Measurements from ENCODE around the gene MPP2.

- TF ChIP-seq CTCF (IDR thresholded peaks at IDR 0.05; ENCODE audit: low read depth, low read length, poor library complexity, severe bottlenecking) (peak; percentile 25), EZH2phosphoT487 (IDR thresholded peaks at IDR 0.05; ENCODE audit: borderline replicate concordance, low read length) (no peak)
Observed at GRCh38 chr17:43840814-43841213, 66.5 kb downstream of the MPP2 start.
